Heart right ventricle (tissue), 16 donors: ENCODE data around the gene PDSS2. TPM values are rescaled to one million over a fixed set of nuclear protein-coding genes. Genes with fewer than 3 reads are reported as not detected.
"Not testable (repeated sequence)": the region's sequence is repeated elsewhere in the genome, so short reads cannot be mapped to it uniquely, and the experiment has no call there.

Experiments
- ATAC-seq, 8 donors: fragments of 200-7000 bp; cut with Tn5 transposase; one replicate each; pipeline ENCODE4 v1.9.1; 2020; ENCODE audit warnings: mild to moderate bottlenecking in 8 of 8, moderate library complexity in 8 of 8, moderate number of reproducible peaks in 1 of 8
- DNase-seq, 2 donors: peaks; one replicate each; pipeline ENCODE4 v3.0.0-alpha.2; 2020
- H3K27ac ChIP-seq, 10 donors: fragments of 200-600 bp; sonication (generic) in 2 of 10; one replicate each; pipeline versions ENCODE4 v1.5.0 to v1.8.0; 2020 to 2022; ENCODE audit warnings: mild to moderate bottlenecking in 3 of 10
- H3K27me3 ChIP-seq, 7 donors: fragments of 200-600 bp; one replicate each; pipeline ENCODE4 v1.8.0; 2021 to 2022; ENCODE audit warnings: mild to moderate bottlenecking in 2 of 7
- H3K36me3 ChIP-seq, 9 donors: fragments of 200-600 bp; sonication (generic) in 1 of 9; one replicate each; pipeline versions ENCODE4 v1.5.0 to v1.8.0; 2020 to 2022; ENCODE audit warnings: mild to moderate bottlenecking in 2 of 9
- H3K4me1 ChIP-seq, 9 donors: fragments of 200-600 bp; sonication (generic) in 1 of 9; one replicate each; pipeline versions ENCODE4 v1.5.0 to v1.8.0; 2020 to 2022; ENCODE audit warnings: mild to moderate bottlenecking in 4 of 9
- H3K4me3 ChIP-seq, 10 donors: fragments of 200-600 bp; sonication (generic) in 2 of 10; one replicate each; pipeline versions ENCODE4 v1.5.0 to v1.8.0; 2020 to 2022; ENCODE audit warnings: mild to moderate bottlenecking in 7 of 10, moderate library complexity in 2 of 10
- H3K9me3 ChIP-seq, 11 donors: fragments of 200-600 bp in 10 of 11; sonication (generic) in 2 of 11; one replicate each; pipeline versions ENCODE4 v1.5.0 to v1.8.0; 2013 to 2022; ENCODE audit warnings: mild to moderate bottlenecking in 2 of 11, control low read depth in 1 of 11, moderate library complexity in 1 of 11
- CTCF ChIP-seq, 9 donors: fragments of 200-600 bp; sonication (generic) in 2 of 9; IDR thresholded peaks; one replicate each; pipeline versions ENCODE4 v1.5.0 to v1.8.0; 2021 to 2022; ENCODE audit warnings: antibody characterized with exemption in 9 of 9, mild to moderate bottlenecking in 5 of 9, moderate library complexity in 1 of 9
- WGBS, 2 donors: extraction: QIAGEN DNeasy Blood & Tissue Kit; methylation state at CpG; one replicate each; pipeline ENCODE4 v1.1.7; 2013; ENCODE audit warnings: inconsistent platforms in 1 of 2; 5-methylcytosine and 5-hydroxymethylcytosine counted together
- intact Hi-C, 10 donors: fragments of 100-400 bp; cut with DNase I; formaldehyde crosslinking; loops; one replicate each; pipeline versions ENCODE4 v1.11.1 to v1.14.2; 2022
- polyA plus RNA-seq, 2 donors: library from polyadenylated mRNA; stranded (reverse); fragments of 200-250 nt; gene quantifications; one replicate each; pipeline ENCODE4 v1.2.3, GENCODE V29; 2013
- total RNA-seq, 10 donors: library from RNA; stranded (reverse); fragmentation: NEBNext Ultra II Directional in 3 of 10; extraction: Animal tissue kit (Norgen Biotek cat#: 25700) in 3 of 10; gene quantifications; one replicate each; pipeline versions ENCODE4 v1.2.1 to v1.2.4, GENCODE V29; 2021 to 2023
- donor health status: Arrhythmogenic right ventricular cardiomyopathy.
- donor health status: ischemic (EF 13 %, LVEDD 7.1; RV severe dilation, severe dysfunction).
- donor health status: healthy with polysubstance abuse.
- donor health status: DM: no; HTN: yes; CAD: no.
- donor health status: DM: no; HTN: no; CAD: no.
- donor health status: ischemic (EF 25% LVEDD 6.9; RV normal size, moderate dysfunction).
- donor health status: ischemic (EF 25% LVEDD 5.7; RV mildly dilated, moderate dysfunction).
- donor health status: healthy.
- donor health status: DM: yes; HTN: yes; CAD: no.
- donor health status: Ischemic cardiomyopathy.
- donor health status: ischemic (EF 35%, LVEDD 5.7; RV mildly dilated, moderate dysfunction).
- donor health status: nonischemic (EF 11% LVEDD 7.7; RV severe dilation, severe dysfunction).
- donor health status: DM: yes; HTN: yes; CAD: no.
- donor health status: PGD.
- donor health status: ischemic (EF 29% LVEDD 5.4; RV normal size, mild dysfunction).
- donor health status: nonischemic (EF 23%, LVEDD 6.1; RV moderate dilation, normal function).

PDSS2 gene
- total and polyA plus RNA-seq, 12 donors: 5.5 to 22.2 (median 18.0) TPM

GRCh38 chr6:107198631-107199416 lies 260.5 kb downstream of the PDSS2 start:
- DNase-seq (no peak), ATAC-seq (no peak)
- 98 to 99% methylated on average over 7 of the region's 7 CpGs for WGBS, 2 donors
- Histone ChIP-seq H3K4me1 (peaks cover 0 to 6% (median 0%) of the 10 kb centered on the region in 9 donors), H3K36me3 (peaks cover 0 to 9% (median 0%) of the 10 kb centered on the region in 9 donors), H3K27ac (no peak overlapping the region), H3K9me3 (peaks cover 0 to 2% (median 0%) of the 10 kb centered on the region in 11 donors), H3K4me3 (no peak overlapping the region), H3K27me3 (no peaks in the 10 kb centered on the region)
- intact Hi-C loops: no loop called here
- TF ChIP-seq CTCF (IDR thresholded peaks at IDR 0.05): no peak

DNA sequence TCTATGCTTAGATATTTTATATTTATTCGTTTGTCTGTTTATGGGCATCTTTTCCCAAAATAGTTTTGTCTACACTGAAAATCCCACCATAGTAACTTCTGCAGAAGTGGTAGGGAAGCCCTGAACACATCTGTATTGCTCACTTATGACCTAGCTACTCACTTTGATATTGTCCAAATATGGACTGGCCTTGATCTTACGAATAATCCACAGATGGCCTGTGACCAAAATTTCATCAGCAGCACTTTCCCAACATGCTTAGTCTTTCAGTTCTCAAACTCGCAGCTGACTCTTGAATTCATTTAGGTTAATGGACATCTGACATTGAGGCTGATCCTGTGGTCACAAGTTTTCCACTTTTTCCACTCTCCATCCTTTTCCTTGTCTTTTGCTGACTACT lies 263.2 kb downstream of the PDSS2 start:
- no peak overlapping the region for H3K27ac ChIP-seq
- DNase-seq: no peak
- no peaks in the 10 kb centered on the region for H3K27me3 ChIP-seq
- H3K9me3 ChIP-seq: no peaks in the 10 kb centered on the region
- ATAC-seq: no peak
- peaks cover 0 to 3% (median 0%) of the 10 kb centered on the region in 9 donors for H3K4me1 ChIP-seq
- WGBS, 2 donors: 90 to 91% methylated on average over 3 of the region's 3 CpGs
- TF ChIP-seq CTCF (IDR thresholded peaks at IDR 0.05): no peak
- intact Hi-C loops: no loop called here
- H3K36me3 ChIP-seq: peaks cover 0 to 25% (median 0%) of the 10 kb centered on the region in 9 donors
- no peak overlapping the region for H3K4me3 ChIP-seq

GRCh38 chr6:107194723-107195122 lies 264.6 kb downstream of the PDSS2 start:
- H3K4me1 ChIP-seq, H3K9me3 ChIP-seq, ATAC-seq, DNase-seq, H3K27ac ChIP-seq, H3K4me3 ChIP-seq, H3K27me3 ChIP-seq, intact Hi-C loops: not testable (repeated sequence)
- WGBS, 2 donors: 96 to 97% methylated on average over 8 of the region's 8 CpGs
- H3K36me3 ChIP-seq: peaks cover 0 to 25% (median 0%) of the 10 kb centered on the region in 9 donors

DNA sequence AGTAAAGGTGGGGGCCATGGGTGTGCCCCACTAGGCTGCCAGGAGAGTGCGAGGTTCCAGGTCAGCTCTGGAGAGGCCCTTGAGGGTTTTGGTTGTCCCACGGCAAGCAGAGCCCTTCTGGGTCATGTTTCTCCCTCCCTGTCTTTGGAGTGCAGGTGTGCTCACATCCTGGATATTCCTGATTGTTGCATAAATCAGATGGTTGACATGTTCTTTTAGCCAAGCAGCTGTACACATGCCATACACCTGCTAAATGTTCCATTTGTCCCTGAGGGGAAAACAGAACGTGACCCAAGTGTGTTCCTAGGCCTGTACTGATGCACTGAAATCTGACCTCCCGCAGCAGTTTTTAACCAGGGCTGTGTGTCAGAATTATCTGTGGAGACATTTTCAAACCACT lies 266.5 kb downstream of the PDSS2 start:
- no peaks in the 10 kb centered on the region for H3K27me3 ChIP-seq
- H3K4me3 ChIP-seq: no peak overlapping the region
- no peak for ATAC-seq
- no peak for DNase-seq
- H3K9me3 ChIP-seq: no peaks in the 10 kb centered on the region
- 79 to 90% methylated on average over 4 of the region's 4 CpGs for WGBS, 2 donors
- intact Hi-C loops: no loop called here
- TF ChIP-seq CTCF (IDR thresholded peaks at IDR 0.05): no peak
- H3K4me1 ChIP-seq: no peaks in the 10 kb centered on the region
- H3K36me3 ChIP-seq: peaks cover 0 to 22% (median 0%) of the 10 kb centered on the region in 9 donors
- H3K27ac ChIP-seq: no peak overlapping the region

DNA sequence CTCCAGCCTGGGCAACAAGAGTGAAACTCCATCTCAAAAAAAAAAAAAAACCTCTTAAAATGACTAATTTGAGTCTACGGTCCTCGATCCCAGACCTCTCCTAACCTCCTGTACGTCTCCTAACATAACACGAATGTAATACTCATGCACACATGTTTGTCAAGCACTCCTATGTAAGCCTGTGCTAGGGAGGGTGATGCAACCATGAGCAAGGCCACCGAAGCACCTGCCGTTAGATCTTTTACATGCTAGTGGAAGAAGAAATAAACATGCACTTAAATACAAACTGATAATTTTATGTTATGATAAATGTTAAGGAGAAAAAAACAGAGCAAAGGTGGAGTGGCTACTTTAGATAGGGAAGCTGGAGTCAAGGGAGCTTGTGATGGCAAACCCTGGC lies 271.7 kb downstream of the PDSS2 start:
- ATAC-seq: no peak
- H3K27me3 ChIP-seq: no peaks in the 10 kb centered on the region
- no peaks in the 10 kb centered on the region for H3K9me3 ChIP-seq
- TF ChIP-seq CTCF (IDR thresholded peaks at IDR 0.05): no peak
- intact Hi-C loops: no loop called here
- peaks cover 0 to 7% (median 0%) of the 10 kb centered on the region in 9 donors for H3K36me3 ChIP-seq
- no peaks in the 10 kb centered on the region for H3K4me1 ChIP-seq
- 65 to 92% methylated on average over 6 of the region's 6 CpGs for WGBS, 2 donors
- no peak overlapping the region for H3K4me3 ChIP-seq
- no peak overlapping the region for H3K27ac ChIP-seq
- DNase-seq: no peak
